ENCODE results near the gene HMGN2.
"Not testable (repeated sequence)": the region's sequence is repeated elsewhere in the genome, so short reads cannot be mapped to it uniquely, and the experiment has no call there.

Gene HMGN2

GRCh38 chr1:26498894-26499293 is 26.7 kb downstream of the HMGN2 start:
- H4K20me1 ChIP-seq, result no peaks in the 10 kb centered on the region
- no peaks in the 10 kb centered on the region for H3K27me3 ChIP-seq
- no peak overlapping the region for H3K27ac ChIP-seq
- no peaks in the 10 kb centered on the region for H3K9me3 ChIP-seq
- no peak overlapping the region for H3K9ac ChIP-seq
- H3K4me3 ChIP-seq, result no peak overlapping the region
- TF ChIP-seq Cebpa-rat (IDR thresholded peaks at IDR 0.05), result no peak
- H3K36me3 ChIP-seq, result no peaks in the 10 kb centered on the region
- peaks cover 31% of the 10 kb centered on the region for H3K4me1 ChIP-seq
- H3K4me2 ChIP-seq, result peak overlapping the region; percentile 99; the same call in 1 of the 2 replicates

- peak overlapping the region; percentile 93 for H3K27ac ChIP-seq
- peaks cover 31% of the 10 kb centered on the region for H3K4me1 ChIP-seq
- H3K9ac ChIP-seq, result peak overlapping the region; percentile 87
- peak overlapping the region; percentile 87 for H3K4me3 ChIP-seq
- peak overlapping the region; percentile 99 for H3K4me2 ChIP-seq
- no peaks in the 10 kb centered on the region for H3K27me3 ChIP-seq
- H4K20me1 ChIP-seq, result no peaks in the 10 kb centered on the region
- H3K9me3 ChIP-seq, result no peaks in the 10 kb centered on the region
- no peak for TF ChIP-seq Cebpa-rat (IDR thresholded peaks at IDR 0.05)
- no peaks in the 10 kb centered on the region for H3K36me3 ChIP-seq
Observed at GRCh38 chr1:26500488-26501175, 28.4 kb downstream of the HMGN2 start.

- not testable (repeated sequence) for H3K4me2 ChIP-seq, H3K27ac ChIP-seq, H3K9me3 ChIP-seq, H4K20me1 ChIP-seq, H3K4me1 ChIP-seq, H3K4me3 ChIP-seq, H3K27me3 ChIP-seq, H3K36me3 ChIP-seq, H3K9ac ChIP-seq
Observed at GRCh38 chr1:26510711-26511110, 38.5 kb downstream of the HMGN2 start.

GRCh38 chr1:26515836-26516235 is 43.6 kb downstream of the HMGN2 start:
- not testable (repeated sequence) for H3K36me3 ChIP-seq, H3K4me3 ChIP-seq, H3K27ac ChIP-seq, H3K4me1 ChIP-seq, H4K20me1 ChIP-seq, H3K9ac ChIP-seq, H3K27me3 ChIP-seq, H3K9me3 ChIP-seq, H3K4me2 ChIP-seq

- H3K36me3 ChIP-seq, result no peaks in the 10 kb centered on the region
- H3K9ac ChIP-seq, result no peak overlapping the region
- H3K27ac ChIP-seq, result no peak overlapping the region
- no peaks in the 10 kb centered on the region for H3K27me3 ChIP-seq
- H3K9me3 ChIP-seq, result no peaks in the 10 kb centered on the region
- TF ChIP-seq Cebpa-rat (IDR thresholded peaks at IDR 0.05), result no peak
- H4K20me1 ChIP-seq, result no peaks in the 10 kb centered on the region
- H3K4me3 ChIP-seq, result no peak overlapping the region
- no peaks in the 10 kb centered on the region for H3K4me1 ChIP-seq
- no peak overlapping the region for H3K4me2 ChIP-seq
Observed at GRCh38 chr1:26516987-26517765, 44.9 kb downstream of the HMGN2 start.

GRCh38 chr1:26517766-26518049 is 45.5 kb downstream of the HMGN2 start:
- Histone ChIP-seq H3K9me3 (no peaks in the 10 kb centered on the region), H3K27me3 (no peaks in the 10 kb centered on the region), H3K36me3 (no peaks in the 10 kb centered on the region), H3K4me2 (no peak overlapping the region), H3K27ac (no peak overlapping the region), H3K9ac (no peak overlapping the region), H3K4me1 (no peaks in the 10 kb centered on the region), H4K20me1 (no peaks in the 10 kb centered on the region), H3K4me3 (no peak overlapping the region)
- no peak for TF ChIP-seq Cebpa-rat (IDR thresholded peaks at IDR 0.05)

- H3K27ac ChIP-seq, result no peak overlapping the region
- H3K4me3 ChIP-seq, result no peak overlapping the region
- H3K4me2 ChIP-seq, result no peak overlapping the region
- no peaks in the 10 kb centered on the region for H3K36me3 ChIP-seq
- no peaks in the 10 kb centered on the region for H3K9me3 ChIP-seq
- no peak for TF ChIP-seq Cebpa-rat (IDR thresholded peaks at IDR 0.05)
- H3K4me1 ChIP-seq, result no peaks in the 10 kb centered on the region
- H3K27me3 ChIP-seq, result no peaks in the 10 kb centered on the region
- no peak overlapping the region for H3K9ac ChIP-seq
- no peaks in the 10 kb centered on the region for H4K20me1 ChIP-seq
Observed at GRCh38 chr1:26518355-26518754, 46.1 kb downstream of the HMGN2 start.

DNA sequence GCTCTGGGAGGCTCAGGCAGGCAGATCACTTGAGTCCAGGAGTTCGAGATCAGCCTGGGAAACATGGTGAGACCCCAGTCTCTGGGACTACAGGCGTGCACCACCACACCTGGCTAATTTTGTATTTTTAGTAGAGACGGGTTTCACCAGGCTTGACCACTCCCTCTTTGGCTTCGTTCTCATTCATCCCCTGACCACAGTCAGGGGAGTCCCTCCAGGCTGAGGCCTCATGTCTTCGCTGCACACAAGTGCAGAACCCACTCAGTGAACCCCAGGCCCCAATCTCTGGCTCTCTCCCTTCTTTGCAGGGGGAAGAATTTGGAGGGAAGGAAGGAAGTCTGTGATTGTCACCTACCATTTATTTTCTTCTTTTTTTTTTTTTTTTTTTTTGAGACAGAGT is 48.1 kb downstream of the HMGN2 start:
- TF ChIP-seq Cebpa-rat (IDR thresholded peaks at IDR 0.05), result no peak
- H3K4me1 ChIP-seq, result no peaks in the 10 kb centered on the region
- H3K9me3 ChIP-seq, result no peaks in the 10 kb centered on the region
- no peak overlapping the region for H3K27ac ChIP-seq
- H3K4me2 ChIP-seq, result no peak overlapping the region
- no peaks in the 10 kb centered on the region for H4K20me1 ChIP-seq
- H3K36me3 ChIP-seq, result no peaks in the 10 kb centered on the region
- no peak overlapping the region for H3K4me3 ChIP-seq
- H3K9ac ChIP-seq, result no peak overlapping the region
- no peaks in the 10 kb centered on the region for H3K27me3 ChIP-seq

- H3K4me3 ChIP-seq, result no peak overlapping the region
- H3K27me3 ChIP-seq, result no peaks in the 10 kb centered on the region
- no peaks in the 10 kb centered on the region for H4K20me1 ChIP-seq
- H3K27ac ChIP-seq, result no peak overlapping the region
- H3K36me3 ChIP-seq, result no peaks in the 10 kb centered on the region
- no peak overlapping the region for H3K4me2 ChIP-seq
- no peak for TF ChIP-seq Cebpa-rat (IDR thresholded peaks at IDR 0.05)
- no peak overlapping the region for H3K9ac ChIP-seq
- H3K9me3 ChIP-seq, result no peaks in the 10 kb centered on the region
- no peaks in the 10 kb centered on the region for H3K4me1 ChIP-seq
Observed at GRCh38 chr1:26521669-26522030, 49.4 kb downstream of the HMGN2 start.

- Histone ChIP-seq H3K27me3 (no peaks in the 10 kb centered on the region), H4K20me1 (no peaks in the 10 kb centered on the region), H3K9ac (no peak overlapping the region), H3K4me3 (no peak overlapping the region), H3K9me3 (no peaks in the 10 kb centered on the region), H3K4me2 (no peak overlapping the region), H3K36me3 (no peaks in the 10 kb centered on the region), H3K27ac (no peak overlapping the region), H3K4me1 (no peaks in the 10 kb centered on the region)
- no peak for TF ChIP-seq Cebpa-rat (IDR thresholded peaks at IDR 0.05)
Observed at GRCh38 chr1:26522073-26522472, 49.8 kb downstream of the HMGN2 start.

DNA sequence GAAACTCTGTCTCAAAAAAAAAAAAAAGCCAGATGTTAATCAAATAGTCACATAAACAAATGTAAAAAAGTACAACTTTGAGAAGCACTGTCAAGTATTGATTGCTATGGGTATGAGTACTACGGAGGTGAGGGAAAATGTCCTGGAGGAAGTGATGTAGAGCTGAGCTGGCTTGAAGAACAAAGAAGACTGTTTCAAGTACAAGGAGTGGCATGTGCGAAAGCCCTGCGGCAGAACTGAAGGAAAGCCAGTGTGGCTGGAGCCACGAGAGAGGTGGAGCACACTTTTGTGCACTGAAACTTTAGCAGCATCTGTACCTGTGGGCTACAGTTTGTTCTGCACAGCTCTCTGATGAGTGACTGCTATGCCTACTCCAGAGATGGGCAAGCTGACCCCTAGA is 51.9 kb downstream of the HMGN2 start:
- H3K4me3 ChIP-seq, result no peak overlapping the region
- no peaks in the 10 kb centered on the region for H3K4me1 ChIP-seq
- no peak for TF ChIP-seq Cebpa-rat (IDR thresholded peaks at IDR 0.05)
- no peak overlapping the region for H3K27ac ChIP-seq
- H3K9ac ChIP-seq, result no peak overlapping the region
- no peaks in the 10 kb centered on the region for H3K27me3 ChIP-seq
- H3K9me3 ChIP-seq, result no peaks in the 10 kb centered on the region
- no peak overlapping the region for H3K4me2 ChIP-seq
- no peaks in the 10 kb centered on the region for H3K36me3 ChIP-seq
- H4K20me1 ChIP-seq, result no peaks in the 10 kb centered on the region

Measured in BLaER1 (cell line).